OCI-LY1 (cell line): Measurements from ENCODE around the gene EFHC1.

ENCODE experiments used
- CTCF ChIP-seq: fragments of 200-600 bp; sonication (generic), shearing (Covaris generic); IDR thresholded peaks from 2 replicates; pipeline ENCODE4 v1.5.1; 2017; ENCODE audit warnings: mild to moderate bottlenecking, antibody characterized with exemption, low read length, moderate library complexity, mixed read lengths
- EZH2 ChIP-seq: fragments of 200-600 bp; sonication (generic), shearing (Covaris generic); IDR thresholded peaks from 2 replicates; pipeline ENCODE4 v1.8.0; 2017; ENCODE audit warnings: borderline replicate concordance, mixed run types, mild to moderate bottlenecking, antibody characterized with exemption, low read length, moderate library complexity, mixed read lengths

GRCh38 chr6:52373151-52373690 lies 46.9 kb upstream of the EFHC1 start:
- TF ChIP-seq CTCF, result no peak
- no peak for TF ChIP-seq EZH2
